Measurements from ENCODE around the gene PRPH. TPM values are rescaled to one million over a fixed set of nuclear protein-coding genes. Genes with fewer than 3 reads are reported as not detected.
A peak's percentile ranks its signal among the peaks of the same experiment; 100 is the strongest.
"Not testable (repeated sequence)": the region's sequence is repeated elsewhere in the genome, so short reads cannot be mapped to it uniquely, and the experiment has no call there.

PRPH gene
- total RNA-seq (2014; rRNA removed; shearing (Covaris generic)): 1.7 and 3.9 TPM in 2 replicates

DNA sequence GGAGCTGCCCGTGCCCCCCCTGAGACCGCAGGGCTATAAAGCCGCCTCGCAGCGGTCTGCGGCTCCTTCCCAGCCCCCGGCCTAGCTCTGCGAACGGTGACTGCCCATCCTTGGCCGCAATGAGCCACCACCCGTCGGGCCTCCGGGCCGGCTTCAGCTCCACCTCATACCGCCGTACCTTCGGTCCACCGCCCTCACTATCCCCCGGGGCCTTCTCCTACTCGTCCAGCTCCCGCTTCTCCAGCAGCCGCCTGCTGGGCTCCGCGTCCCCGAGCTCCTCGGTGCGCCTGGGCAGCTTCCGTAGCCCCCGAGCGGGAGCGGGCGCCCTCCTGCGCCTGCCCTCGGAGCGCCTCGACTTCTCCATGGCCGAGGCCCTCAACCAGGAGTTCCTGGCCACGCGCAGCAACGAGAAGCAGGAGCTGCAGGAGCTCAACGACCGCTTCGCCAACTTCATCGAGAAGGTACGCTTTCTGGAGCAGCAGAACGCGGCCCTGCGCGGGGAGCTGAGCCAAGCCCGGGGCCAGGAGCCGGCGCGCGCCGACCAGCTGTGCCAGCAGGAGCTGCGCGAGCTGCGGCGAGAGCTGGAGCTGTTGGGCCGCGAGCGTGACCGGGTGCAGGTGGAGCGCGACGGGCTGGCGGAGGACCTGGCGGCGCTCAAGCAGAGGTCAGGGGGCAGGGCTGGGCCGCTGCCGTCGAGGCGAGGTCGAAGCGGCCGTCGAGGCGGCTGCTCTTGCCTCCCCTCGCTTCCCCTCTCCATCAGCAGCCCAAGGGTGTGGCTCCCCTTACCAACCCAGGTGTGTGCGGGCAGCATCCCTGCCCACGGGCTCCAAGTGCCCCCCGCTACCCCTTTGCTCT lies at the start of gene PRPH:
TSS of gene PRPH (plus strand) at position 66 of the 855 bp plus-strand sequence. CDS start at position 120, 54 bp downstream.
- peak within 1 kb of the TSS; percentile 53 for H3K4me3 ChIP-seq
- no peaks in the 10 kb centered on the region for H3K9me3 ChIP-seq (replicated peaks)
- no peaks in the 10 kb centered on the region for H3K27me3 ChIP-seq
- H3K4me1 ChIP-seq: peaks cover 3% of the 10 kb centered on the region
- H3K27ac ChIP-seq: no peak within 1 kb of the TSS
- no peaks in the 10 kb centered on the region for H3K36me3 ChIP-seq
- DNase-seq: no peak

DNA sequence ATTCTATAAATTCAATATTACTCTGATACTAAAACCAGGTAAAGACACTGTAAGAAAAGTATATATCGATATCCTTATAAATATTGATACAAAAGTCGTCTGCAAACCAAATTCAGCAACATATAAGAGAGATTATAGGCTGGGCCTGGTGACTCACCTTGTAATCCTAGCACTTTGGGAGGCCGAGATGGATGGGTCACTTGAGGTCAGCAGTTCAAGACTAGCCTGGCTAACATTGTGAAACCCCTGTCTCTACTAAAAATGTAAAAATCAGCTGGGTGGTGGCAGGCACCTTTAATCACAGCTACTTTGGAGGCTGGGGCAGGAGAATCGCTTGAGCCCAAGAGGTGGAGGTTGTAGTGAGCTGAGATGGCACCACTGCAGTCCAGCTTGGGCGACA lies 43.6 kb upstream of the PRPH start:
- Histone ChIP-seq H3K9me3 (replicated peaks) (no peaks in the 10 kb centered on the region), H3K27me3 (no peaks in the 10 kb centered on the region; the same call in 1 of the 2 replicates), H3K36me3 (no peaks in the 10 kb centered on the region), H3K4me3 (no peak overlapping the region), H3K4me1 (no peaks in the 10 kb centered on the region), H3K27ac (no peak overlapping the region)
- no peak for DNase-seq

GRCh38 chr12:49253033-49253623 lies 41.8 kb upstream of the PRPH start:
- Histone ChIP-seq H3K27ac (no peak overlapping the region), H3K9me3 (replicated peaks) (no peaks in the 10 kb centered on the region), H3K27me3 (no peaks in the 10 kb centered on the region; the same call in 1 of the 2 replicates), H3K4me3 (no peak overlapping the region), H3K4me1 (no peaks in the 10 kb centered on the region), H3K36me3 (no peaks in the 10 kb centered on the region)
- no peak for DNase-seq

DNA sequence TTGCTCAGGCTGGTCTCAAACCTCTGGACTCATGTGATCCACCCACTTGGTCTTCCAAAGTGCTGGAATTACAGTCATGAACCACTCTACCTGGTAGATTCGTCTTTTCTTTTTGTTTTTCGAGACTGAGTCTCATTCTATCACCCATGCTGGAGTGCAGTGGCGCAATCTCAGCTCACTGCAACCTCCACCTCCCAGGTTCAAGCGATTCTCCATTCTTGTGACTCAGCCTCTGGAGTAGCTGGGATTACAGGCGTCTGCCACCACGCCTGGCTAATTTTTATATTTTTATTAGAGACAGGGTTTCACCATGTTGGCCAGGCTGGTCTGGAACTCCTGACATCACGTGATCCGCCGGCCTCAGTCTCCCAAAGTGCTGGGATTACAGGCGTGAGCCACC lies 39.5 kb upstream of the PRPH start:
- H3K9me3 ChIP-seq (replicated peaks); H3K27me3 ChIP-seq; H3K4me3 ChIP-seq; H3K4me1 ChIP-seq; H3K27ac ChIP-seq; H3K36me3 ChIP-seq; DNase-seq: not testable (repeated sequence)

DNA sequence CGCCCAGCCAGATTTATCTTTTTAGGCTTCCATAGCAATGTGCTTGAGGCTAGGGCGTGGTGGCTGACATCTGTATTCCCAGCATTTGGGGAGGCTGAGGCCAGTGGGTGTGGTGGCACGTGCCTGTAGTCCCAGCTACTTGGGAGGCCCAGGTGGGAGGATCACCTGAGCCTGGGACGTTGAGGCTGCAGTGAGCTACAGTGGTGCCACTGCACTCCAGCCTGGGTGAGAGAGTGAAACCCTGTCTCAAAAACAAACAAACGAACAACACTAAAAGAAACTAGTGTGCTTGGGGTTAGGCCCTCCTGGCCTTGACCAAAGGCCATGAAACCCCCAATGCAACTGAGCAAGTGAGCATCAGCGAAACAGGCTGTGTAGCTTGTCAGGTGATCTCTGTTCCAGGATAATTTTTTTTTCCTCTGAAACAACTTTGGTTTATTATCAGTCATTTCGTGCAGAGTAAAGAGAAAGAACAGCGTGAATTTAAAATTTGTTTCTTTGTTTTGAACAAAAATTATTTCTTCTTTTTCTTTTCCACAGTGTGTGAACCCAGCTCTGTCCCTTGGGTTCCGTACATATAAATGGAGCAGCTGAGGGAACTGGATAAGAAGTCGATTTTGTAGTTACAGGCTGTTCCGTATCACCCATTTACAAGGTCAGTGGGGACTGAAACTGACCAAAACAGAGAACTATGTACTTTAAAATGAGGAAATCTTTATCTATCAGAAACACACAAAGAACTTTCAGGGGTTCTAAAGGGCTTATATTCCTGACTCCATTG lies 38.9 kb upstream of the PRPH start:
- Histone ChIP-seq H3K27me3 (no peaks in the 10 kb centered on the region; the same call in 1 of the 2 replicates), H3K36me3 (no peaks in the 10 kb centered on the region), H3K27ac (no peak overlapping the region), H3K4me3 (no peak overlapping the region), H3K4me1 (no peaks in the 10 kb centered on the region), H3K9me3 (replicated peaks) (no peaks in the 10 kb centered on the region)
- no peak for DNase-seq

- not testable (repeated sequence) for H3K27ac ChIP-seq; DNase-seq; H3K4me3 ChIP-seq; H3K9me3 ChIP-seq (replicated peaks); H3K4me1 ChIP-seq; H3K36me3 ChIP-seq; H3K27me3 ChIP-seq
These were observed 37.3 kb upstream of the PRPH start for GRCh38 chr12:49257508-49258184.

DNA sequence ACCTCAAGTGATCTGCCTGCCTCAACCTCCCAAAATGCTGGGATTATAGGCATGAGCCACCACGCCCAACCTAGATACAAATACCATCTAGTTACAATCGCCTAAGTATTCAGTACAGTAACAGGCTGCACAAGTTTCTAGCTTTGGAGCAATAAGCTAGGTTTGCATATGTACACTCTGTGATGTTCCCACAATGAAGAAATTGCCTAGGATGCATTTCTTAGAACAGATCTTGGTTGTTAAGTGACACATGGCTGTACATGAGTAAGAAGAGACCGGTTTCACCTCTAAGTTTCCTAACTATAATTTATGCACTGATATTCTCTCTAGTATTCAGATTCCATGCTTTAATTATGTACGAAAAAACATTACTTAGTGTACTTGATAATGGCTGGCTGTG lies 35.5 kb upstream of the PRPH start:
- no peak overlapping the region for H3K27ac ChIP-seq
- no peaks in the 10 kb centered on the region for H3K27me3 ChIP-seq
- H3K4me1 ChIP-seq: no peaks in the 10 kb centered on the region
- H3K9me3 ChIP-seq (replicated peaks): no peaks in the 10 kb centered on the region
- H3K4me3 ChIP-seq: no peak overlapping the region
- no peak for DNase-seq
- no peaks in the 10 kb centered on the region for H3K36me3 ChIP-seq

- H3K27ac ChIP-seq: no peak overlapping the region
These were observed 34.8 kb upstream of the PRPH start for GRCh38 chr12:49260166-49260565.

GRCh38 chr12:49260571-49261363 lies 34.2 kb upstream of the PRPH start:
- H3K36me3 ChIP-seq: no peaks in the 10 kb centered on the region
- DNase-seq: no peak
- H3K27me3 ChIP-seq: no peaks in the 10 kb centered on the region
- H3K4me3 ChIP-seq: no peak overlapping the region
- no peak overlapping the region for H3K27ac ChIP-seq
- H3K9me3 ChIP-seq (replicated peaks): no peaks in the 10 kb centered on the region
- H3K4me1 ChIP-seq: no peaks in the 10 kb centered on the region

More at GRCh38 chr12:49260166-49260565, 34.8 kb upstream of the PRPH start:
- Histone ChIP-seq H3K4me1 (no peaks in the 10 kb centered on the region), H3K36me3 (no peaks in the 10 kb centered on the region), H3K9me3 (replicated peaks) (no peaks in the 10 kb centered on the region), H3K27me3 (no peaks in the 10 kb centered on the region), H3K4me3 (no peak overlapping the region)
- DNase-seq: no peak

DNA sequence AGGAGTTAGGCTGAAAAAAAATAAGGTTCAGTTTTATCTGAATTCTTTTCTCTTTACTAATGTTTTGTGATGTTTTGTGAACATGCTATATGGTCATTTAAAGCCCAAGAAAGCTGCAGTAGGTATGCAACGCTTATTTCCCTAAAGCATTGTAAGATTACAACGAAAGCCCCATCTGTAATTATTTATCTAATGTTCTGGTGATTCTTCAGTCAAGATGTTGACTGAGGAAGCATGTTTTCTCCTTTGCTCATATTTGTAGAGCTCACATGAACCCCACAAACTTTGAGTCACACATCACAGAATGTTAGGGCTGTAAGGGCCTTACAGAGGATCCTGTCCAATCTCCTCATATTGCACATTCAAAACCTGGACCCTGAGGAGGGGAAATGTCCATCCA lies 33.2 kb upstream of the PRPH start:
- Histone ChIP-seq H3K4me3 (no peak overlapping the region), H3K27ac (no peak overlapping the region), H3K36me3 (no peaks in the 10 kb centered on the region; the same call in 1 of the 2 replicates), H3K27me3 (no peaks in the 10 kb centered on the region), H3K4me1 (no peaks in the 10 kb centered on the region), H3K9me3 (replicated peaks) (no peaks in the 10 kb centered on the region)
- no peak for DNase-seq

DNA sequence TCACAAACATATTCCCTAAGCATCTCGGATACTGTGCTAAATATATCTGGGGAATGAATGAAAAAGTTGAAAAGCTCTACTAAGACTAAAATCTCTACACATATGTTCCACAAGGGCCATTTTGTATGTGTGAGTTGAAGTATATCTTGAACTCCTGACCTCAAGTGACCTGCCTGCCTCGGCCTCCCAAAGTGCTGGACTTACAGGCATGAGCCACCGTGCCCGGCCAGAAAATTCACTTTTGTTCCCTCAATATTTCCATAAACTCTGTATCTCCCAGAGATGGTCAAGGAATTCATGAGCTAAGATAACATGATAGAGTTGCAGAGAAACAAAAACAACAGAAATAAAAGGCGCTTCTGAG lies 31.6 kb upstream of the PRPH start:
- Histone ChIP-seq H3K36me3 (peaks cover 13% of the 10 kb centered on the region), H3K27ac (no peak overlapping the region), H3K4me3 (no peak overlapping the region), H3K27me3 (no peaks in the 10 kb centered on the region), H3K9me3 (replicated peaks) (no peaks in the 10 kb centered on the region), H3K4me1 (peaks cover 12% of the 10 kb centered on the region)
- DNase-seq: no peak

DNA sequence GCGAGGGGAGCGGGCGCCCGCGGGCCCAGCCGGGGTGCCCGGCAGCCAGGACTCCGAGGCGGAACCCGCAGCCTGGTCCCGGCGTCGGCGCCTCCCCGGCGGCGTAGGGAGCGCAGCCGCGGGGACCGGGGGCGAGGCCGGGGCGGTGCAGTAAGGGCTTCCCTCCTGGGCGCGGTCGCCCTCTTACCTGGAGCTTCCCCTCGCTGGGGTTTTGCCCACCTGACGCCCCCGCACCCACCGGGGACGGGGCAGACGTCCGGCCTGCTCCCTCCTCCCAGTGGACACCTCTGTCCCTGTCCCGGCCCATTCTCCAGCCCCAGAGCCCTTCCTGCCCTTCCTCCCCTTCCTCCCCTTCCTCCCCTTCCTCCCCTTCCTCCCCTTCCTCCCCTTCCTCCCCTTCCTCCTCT lies 30.5 kb upstream of the PRPH start:
- no peak for DNase-seq
- Histone ChIP-seq H3K4me1 (peaks cover 20% of the 10 kb centered on the region), H3K9me3 (replicated peaks) (no peaks in the 10 kb centered on the region), H3K27me3 (no peaks in the 10 kb centered on the region), H3K36me3 (peaks cover 13% of the 10 kb centered on the region), H3K4me3 (peak overlapping the region; percentile 85), H3K27ac (peak overlapping the region; percentile 82)

- Histone ChIP-seq H3K4me3 (peak within 1 kb of the TSS; percentile 85), H3K27ac (peak within 1 kb of the TSS; percentile 82), H3K36me3 (peaks cover 17% of the 10 kb centered on the region), H3K4me1 (peaks cover 20% of the 10 kb centered on the region), H3K27me3 (no peaks in the 10 kb centered on the region), H3K9me3 (replicated peaks) (no peaks in the 10 kb centered on the region)
- DNase-seq: peak; percentile 88 to 91
These were observed 29.8 kb upstream of the PRPH start, which contains the start of gene TUBA1C for GRCh38 chr12:49264873-49265792. TUBA1C (plus strand) TSS chr12:49265082; CDS start chr12:49265182, 100 bp downstream.
